Measurements from ENCODE around the gene SNU13.

DNA sequence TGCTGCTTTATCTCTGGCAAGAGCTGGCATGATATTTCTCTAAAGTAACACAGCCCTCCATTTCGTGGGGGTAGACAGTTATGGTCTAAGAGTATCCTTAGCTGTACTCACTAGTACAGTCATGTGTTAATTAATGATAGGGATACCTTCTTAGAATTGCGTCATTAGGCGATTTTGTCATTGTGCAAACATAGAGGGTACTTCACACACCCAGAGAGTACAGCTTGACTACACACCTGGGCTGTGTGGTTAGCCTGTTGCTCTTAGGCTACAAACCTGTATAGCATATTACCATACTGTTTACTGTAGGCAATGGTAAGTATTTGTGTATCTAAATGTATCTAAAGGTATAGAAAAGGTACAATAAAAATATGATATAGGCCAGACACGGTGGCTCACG, 50.5 kb downstream of the SNU13 start:
- TF ChIP-seq, protein P1, sequence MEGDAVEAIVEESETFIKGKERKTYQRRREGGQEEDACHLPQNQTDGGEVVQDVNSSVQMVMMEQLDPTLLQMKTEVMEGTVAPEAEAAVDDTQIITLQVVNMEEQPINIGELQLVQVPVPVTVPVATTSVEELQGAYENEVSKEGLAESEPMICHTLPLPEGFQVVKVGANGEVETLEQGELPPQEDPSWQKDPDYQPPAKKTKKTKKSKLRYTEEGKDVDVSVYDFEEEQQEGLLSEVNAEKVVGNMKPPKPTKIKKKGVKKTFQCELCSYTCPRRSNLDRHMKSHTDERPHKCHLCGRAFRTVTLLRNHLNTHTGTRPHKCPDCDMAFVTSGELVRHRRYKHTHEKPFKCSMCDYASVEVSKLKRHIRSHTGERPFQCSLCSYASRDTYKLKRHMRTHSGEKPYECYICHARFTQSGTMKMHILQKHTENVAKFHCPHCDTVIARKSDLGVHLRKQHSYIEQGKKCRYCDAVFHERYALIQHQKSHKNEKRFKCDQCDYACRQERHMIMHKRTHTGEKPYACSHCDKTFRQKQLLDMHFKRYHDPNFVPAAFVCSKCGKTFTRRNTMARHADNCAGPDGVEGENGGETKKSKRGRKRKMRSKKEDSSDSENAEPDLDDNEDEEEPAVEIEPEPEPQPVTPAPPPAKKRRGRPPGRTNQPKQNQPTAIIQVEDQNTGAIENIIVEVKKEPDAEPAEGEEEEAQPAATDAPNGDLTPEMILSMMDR (IDR thresholded peaks at IDR 0.05): no peak
- TF ChIP-seq POLR2A (IDR thresholded peaks at IDR 0.05): no peak

Measured in body of pancreas (tissue), 4 donors.